ENCODE measurements around the gene TKFC. TPM values are rescaled to one million over a fixed set of nuclear protein-coding genes. Genes with fewer than 3 reads are reported as not detected.

Gene TKFC
- total and polyA plus RNA-seq, 9 of the 15 experiments (the other 6 are each of a cell fraction or from before 2014, with no cell fraction given) = 2.0 to 61.7 (median 28.5) TPM

DNA sequence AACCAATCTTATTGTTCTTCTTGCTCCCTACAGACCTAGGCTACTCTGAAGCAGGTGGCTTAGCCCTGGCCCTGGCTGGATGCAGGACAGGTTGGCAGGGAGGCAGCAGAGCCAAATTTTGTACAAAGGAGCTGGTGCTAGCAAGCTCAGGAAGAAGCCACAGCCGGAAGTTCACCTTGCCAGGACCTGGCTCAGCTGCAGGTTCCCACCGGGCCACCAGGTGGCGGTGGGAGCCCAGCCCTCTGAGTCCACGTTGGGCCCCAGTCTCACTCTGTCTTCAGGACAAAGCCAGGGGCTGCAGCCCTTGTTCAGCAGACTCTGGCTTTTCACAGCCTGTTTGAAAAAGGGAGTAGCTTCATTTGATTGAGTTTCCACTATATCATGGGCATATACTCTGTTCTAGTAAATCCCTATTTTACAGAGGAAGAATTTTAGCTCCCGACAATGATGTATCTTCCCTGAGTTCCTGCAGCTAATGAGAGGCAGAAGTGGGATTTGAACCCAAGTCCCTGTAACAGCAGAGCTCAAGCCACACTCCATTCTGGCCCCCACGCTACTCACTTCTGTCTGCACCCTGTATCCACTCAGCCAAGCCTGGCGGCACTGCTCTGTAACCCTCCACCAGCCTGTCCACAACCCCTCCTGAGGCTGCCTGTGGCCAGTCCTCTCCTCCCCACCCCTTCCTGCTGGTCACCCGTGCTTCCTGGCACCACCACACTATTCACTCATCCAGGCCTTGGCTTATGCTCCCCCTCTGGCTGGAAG lies 3.3 kb downstream of the TKFC start (continued):
- TF ChIP-seq, protein P1, sequence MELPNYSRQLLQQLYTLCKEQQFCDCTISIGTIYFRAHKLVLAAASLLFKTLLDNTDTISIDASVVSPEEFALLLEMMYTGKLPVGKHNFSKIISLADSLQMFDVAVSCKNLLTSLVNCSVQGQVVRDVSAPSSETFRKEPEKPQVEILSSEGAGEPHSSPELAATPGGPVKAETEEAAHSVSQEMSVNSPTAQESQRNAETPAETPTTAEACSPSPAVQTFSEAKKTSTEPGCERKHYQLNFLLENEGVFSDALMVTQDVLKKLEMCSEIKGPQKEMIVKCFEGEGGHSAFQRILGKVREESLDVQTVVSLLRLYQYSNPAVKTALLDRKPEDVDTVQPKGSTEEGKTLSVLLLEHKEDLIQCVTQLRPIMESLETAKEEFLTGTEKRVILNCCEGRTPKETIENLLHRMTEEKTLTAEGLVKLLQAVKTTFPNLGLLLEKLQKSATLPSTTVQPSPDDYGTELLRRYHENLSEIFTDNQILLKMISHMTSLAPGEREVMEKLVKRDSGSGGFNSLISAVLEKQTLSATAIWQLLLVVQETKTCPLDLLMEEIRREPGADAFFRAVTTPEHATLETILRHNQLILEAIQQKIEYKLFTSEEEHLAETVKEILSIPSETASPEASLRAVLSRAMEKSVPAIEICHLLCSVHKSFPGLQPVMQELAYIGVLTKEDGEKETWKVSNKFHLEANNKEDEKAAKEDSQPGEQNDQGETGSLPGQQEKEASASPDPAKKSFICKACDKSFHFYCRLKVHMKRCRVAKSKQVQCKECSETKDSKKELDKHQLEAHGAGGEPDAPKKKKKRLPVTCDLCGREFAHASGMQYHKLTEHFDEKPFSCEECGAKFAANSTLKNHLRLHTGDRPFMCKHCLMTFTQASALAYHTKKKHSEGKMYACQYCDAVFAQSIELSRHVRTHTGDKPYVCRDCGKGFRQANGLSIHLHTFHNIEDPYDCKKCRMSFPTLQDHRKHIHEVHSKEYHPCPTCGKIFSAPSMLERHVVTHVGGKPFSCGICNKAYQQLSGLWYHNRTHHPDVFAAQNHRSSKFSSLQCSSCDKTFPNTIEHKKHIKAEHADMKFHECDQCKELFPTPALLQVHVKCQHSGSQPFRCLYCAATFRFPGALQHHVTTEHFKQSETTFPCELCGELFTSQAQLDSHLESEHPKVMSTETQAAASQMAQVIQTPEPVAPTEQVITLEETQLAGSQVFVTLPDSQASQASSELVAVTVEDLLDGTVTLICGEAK (IDR thresholded peaks at IDR 0.05) = peak; percentile 43; the same call in 1 of the 2 replicates
- TF ChIP-seq, protein P1 (CRISPR knock-in tag; IDR thresholded peaks at IDR 0.05) = no peak
- TF ChIP-seq ZNF583 (CRISPR knock-in tag; IDR thresholded peaks at IDR 0.05) = 0 out of 2 replicates have a peak, but pooled peaks have one; percentile 43
- TF ChIP-seq FOXM1 (IDR thresholded peaks at IDR 0.05; ENCODE audit: low read depth) = no peak
- TF ChIP-seq FOXM1 (CRISPR knock-in tag; IDR thresholded peaks at IDR 0.05; ENCODE audit: low read depth) = 0 out of 2 replicates have a peak, but pooled peaks have one; percentile 47
- TF ChIP-seq ZNF232 (CRISPR knock-in tag; IDR thresholded peaks at IDR 0.05) = no peak
- TF ChIP-seq E2F3 (CRISPR knock-in tag; IDR thresholded peaks at IDR 0.05) = no peak
- peak; percentile 49; the same call in 1 of the 2 replicates for TF ChIP-seq RBFOX2 (IDR thresholded peaks at IDR 0.05; ENCODE audit: low read depth, low read length)
- TF ChIP-seq MYC (IDR thresholded peaks at IDR 0.05; ENCODE audit: low read depth, low read length) = peak; percentile 62
- no peak for TF ChIP-seq MYC (CRISPR knock-in tag; IDR thresholded peaks at IDR 0.05; ENCODE audit: borderline replicate concordance, low read depth)
- TF ChIP-seq YY1 (IDR thresholded peaks at IDR 0.05; ENCODE audit: borderline replicate concordance in 1 of 3, control insufficient read depth in 1 of 3, extremely low read depth in 1 of 3, insufficient read depth in 3 of 3, insufficient read length in 1 of 3, insufficient replicate concordance in 2 of 3, low read depth in 1 of 3, low read length in 2 of 3) = peak in 1 of 3 experiments; percentile 59

Measured in K562 (cell line).